ENCODE measurements around the gene CDS2. TPM values are rescaled to one million over a fixed set of nuclear protein-coding genes. Genes with fewer than 3 reads are reported as not detected.

CDS2 gene
- total and polyA plus RNA-seq, 2 of the 13 experiments (the other 11 are each of a cell fraction or from before 2014, with no cell fraction given) = 81.3 to 153 TPM

DNA sequence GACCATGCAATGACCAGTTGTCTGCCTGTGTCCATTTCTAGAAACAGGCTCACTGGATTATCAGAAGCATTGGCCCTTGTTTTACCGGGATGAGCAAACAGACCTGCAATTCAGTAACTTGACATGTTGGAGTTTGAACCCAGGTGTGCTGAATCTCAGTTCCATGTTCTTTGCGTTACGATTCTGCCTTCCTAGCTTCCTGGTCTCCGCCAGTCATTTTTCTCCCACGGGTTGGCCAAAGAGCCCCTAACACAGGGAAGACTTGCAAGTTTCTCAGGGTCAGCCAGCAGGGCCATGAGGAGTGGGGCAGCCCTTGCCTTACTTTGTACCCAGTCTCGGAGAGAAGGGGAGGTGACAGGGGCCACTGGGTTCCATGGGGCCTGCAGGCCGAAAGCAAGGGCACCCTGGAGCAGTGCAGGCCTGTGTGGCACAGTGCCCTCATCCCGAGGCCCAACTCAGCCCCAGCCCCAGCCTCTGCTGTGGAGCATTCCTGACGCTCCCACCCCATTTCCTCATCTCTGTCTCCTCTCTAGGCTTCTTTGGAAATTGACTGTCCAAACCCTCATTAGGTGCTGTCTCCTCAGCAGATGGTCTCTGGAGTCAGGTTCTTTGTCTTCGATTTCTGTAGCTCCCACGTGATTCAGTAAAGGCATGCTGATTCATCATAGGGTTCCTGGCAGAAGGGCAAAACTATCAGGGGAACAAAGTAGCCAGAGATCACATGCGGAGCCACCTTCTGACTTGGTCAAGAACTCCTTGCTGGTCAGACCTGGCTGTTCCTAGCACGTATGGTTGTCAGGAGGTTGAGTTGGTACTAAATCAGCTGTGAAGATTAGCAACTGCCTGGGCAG is 23.6 kb downstream of the CDS2 start (continued):
- TF ChIP-seq STAT5B (CRISPR knock-in tag; IDR thresholded peaks at IDR 0.05) (no peak), ZFAT (CRISPR knock-in tag; conservative IDR thresholded peaks at IDR 0.05) (no peak), MXI1 (IDR thresholded peaks at IDR 0.05; ENCODE audit: borderline replicate concordance, low read depth, low read length) (peak; percentile 40; the same call in 1 of the 3 replicates), ZNF430 (CRISPR knock-in tag; IDR thresholded peaks at IDR 0.05) (peak; percentile 17; the same call in 1 of the 2 replicates), ZNF382 (CRISPR knock-in tag; IDR thresholded peaks at IDR 0.05; ENCODE audit: borderline replicate concordance) (no peak), SSRP1 (CRISPR knock-in tag; IDR thresholded peaks at IDR 0.05) (0 out of 2 replicates have a peak, but pooled peaks have one; percentile 20), FOXM1 (CRISPR knock-in tag; IDR thresholded peaks at IDR 0.05) (no peak), RARG (CRISPR knock-in tag; IDR thresholded peaks at IDR 0.05; ENCODE audit: low read depth) (no peak), ZNF138 (CRISPR knock-in tag; IDR thresholded peaks at IDR 0.05; ENCODE audit: low read depth) (peak; percentile 56; the same call in 1 of the 2 replicates), MEF2D (CRISPR knock-in tag; IDR thresholded peaks at IDR 0.05) (peak; percentile 86), CC2D1A (CRISPR knock-in tag; IDR thresholded peaks at IDR 0.05) (no peak), SNRNP70 (IDR thresholded peaks at IDR 0.05; ENCODE audit: low read depth, low read length) (no peak), ZNF564 (CRISPR knock-in tag; IDR thresholded peaks at IDR 0.05) (no peak), CENPX (CRISPR knock-in tag; IDR thresholded peaks at IDR 0.05) (no peak), MIXL1 (CRISPR knock-in tag; IDR thresholded peaks at IDR 0.05) (peak; percentile 77; the same call in 1 of the 2 replicates), KAT2B (IDR thresholded peaks at IDR 0.05; ENCODE audit: borderline replicate concordance, low read depth, low read length) (no peak), CHD2 (IDR thresholded peaks at IDR 0.05; ENCODE audit: low read depth, low read length) (no peak), ZNF772 (CRISPR knock-in tag; IDR thresholded peaks at IDR 0.05) (peak; percentile 22; the same call in 1 of the 2 replicates)
- TF ChIP-seq, protein P1, sequence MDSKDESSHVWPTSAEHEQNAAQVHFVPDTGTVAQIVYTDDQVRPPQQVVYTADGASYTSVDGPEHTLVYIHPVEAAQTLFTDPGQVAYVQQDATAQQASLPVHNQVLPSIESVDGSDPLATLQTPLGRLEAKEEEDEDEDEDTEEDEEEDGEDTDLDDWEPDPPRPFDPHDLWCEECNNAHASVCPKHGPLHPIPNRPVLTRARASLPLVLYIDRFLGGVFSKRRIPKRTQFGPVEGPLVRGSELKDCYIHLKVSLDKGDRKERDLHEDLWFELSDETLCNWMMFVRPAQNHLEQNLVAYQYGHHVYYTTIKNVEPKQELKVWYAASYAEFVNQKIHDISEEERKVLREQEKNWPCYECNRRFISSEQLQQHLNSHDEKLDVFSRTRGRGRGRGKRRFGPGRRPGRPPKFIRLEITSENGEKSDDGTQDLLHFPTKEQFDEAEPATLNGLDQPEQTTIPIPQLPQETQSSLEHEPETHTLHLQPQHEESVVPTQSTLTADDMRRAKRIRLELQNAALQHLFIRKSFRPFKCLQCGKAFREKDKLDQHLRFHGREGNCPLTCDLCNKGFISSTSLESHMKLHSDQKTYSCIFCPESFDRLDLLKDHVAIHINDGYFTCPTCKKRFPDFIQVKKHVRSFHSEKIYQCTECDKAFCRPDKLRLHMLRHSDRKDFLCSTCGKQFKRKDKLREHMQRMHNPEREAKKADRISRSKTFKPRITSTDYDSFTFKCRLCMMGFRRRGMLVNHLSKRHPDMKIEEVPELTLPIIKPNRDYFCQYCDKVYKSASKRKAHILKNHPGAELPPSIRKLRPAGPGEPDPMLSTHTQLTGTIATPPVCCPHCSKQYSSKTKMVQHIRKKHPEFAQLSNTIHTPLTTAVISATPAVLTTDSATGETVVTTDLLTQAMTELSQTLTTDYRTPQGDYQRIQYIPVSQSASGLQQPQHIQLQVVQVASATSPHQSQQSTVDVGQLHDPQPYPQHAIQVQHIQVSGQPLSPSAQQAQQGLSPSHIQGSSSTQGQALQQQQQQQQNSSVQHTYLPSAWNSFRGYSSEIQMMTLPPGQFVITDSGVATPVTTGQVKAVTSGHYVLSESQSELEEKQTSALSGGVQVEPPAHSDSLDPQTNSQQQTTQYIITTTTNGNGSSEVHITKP (CRISPR knock-in tag; IDR thresholded peaks at IDR 0.05; ENCODE audit: low read depth) = peak; percentile 54; the same call in 1 of the 2 replicates
- TF ChIP-seq, protein P2, sequence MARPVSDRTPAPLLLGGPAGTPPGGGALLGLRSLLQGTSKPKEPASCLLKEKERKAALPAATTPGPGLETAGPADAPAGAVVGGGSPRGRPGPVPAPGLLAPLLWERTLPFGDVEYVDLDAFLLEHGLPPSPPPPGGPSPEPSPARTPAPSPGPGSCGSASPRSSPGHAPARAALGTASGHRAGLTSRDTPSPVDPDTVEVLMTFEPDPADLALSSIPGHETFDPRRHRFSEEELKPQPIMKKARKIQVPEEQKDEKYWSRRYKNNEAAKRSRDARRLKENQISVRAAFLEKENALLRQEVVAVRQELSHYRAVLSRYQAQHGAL (CRISPR knock-in tag; IDR thresholded peaks at IDR 0.05; ENCODE audit: not compliant biosample characterization) = no peak
- TF ChIP-seq, protein P3, sequence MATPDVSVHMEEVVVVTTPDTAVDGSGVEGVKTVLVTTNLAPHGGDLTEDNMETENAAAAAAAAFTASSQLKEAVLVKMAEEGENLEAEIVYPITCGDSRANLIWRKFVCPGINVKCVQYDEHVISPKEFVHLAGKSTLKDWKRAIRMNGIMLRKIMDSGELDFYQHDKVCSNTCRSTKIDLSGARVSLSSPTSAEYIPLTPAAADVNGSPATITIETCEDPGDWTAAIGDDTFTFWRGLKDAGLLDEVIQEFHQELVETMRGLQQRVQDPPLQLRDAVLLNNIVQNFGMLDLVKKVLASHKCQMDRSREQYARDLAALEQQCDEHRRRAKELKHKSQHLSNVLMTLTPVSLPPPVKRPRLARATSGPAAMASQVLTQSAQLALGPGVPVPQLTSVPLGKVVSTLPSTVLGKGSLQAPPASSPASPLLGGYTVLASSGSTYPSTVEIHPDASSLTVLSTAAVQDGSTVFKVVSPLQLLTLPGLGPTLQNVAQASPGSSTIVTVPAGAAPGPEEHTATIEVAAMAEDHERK (CRISPR knock-in tag; IDR thresholded peaks at IDR 0.05; ENCODE audit: low read depth) = no peak
- TF ChIP-seq, protein P4, sequence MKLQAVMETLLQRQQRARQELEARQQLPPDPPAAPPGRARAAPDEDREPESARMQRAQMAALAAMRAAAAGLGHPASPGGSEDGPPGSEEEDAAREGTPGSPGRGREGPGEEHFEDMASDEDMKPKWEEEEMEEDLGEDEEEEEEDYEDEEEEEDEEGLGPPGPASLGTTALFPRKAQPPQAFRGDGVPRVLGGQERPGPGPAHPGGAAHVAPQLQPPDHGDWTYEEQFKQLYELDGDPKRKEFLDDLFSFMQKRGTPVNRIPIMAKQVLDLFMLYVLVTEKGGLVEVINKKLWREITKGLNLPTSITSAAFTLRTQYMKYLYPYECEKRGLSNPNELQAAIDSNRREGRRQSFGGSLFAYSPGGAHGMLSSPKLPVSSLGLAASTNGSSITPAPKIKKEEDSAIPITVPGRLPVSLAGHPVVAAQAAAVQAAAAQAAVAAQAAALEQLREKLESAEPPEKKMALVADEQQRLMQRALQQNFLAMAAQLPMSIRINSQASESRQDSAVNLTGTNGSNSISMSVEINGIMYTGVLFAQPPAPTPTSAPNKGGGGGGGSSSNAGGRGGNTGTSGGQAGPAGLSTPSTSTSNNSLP (IDR thresholded peaks at IDR 0.05; ENCODE audit: low read depth, low read length) = peak; percentile 80

Measured in HepG2 (cell line).